HG02981 (cell line): Measurements from ENCODE around the gene CNKSR1.
A peak's percentile ranks its signal among the peaks of the same experiment; 100 is the strongest.
"Not testable (repeated sequence)": the region's sequence is repeated elsewhere in the genome, so short reads cannot be mapped to it uniquely, and the experiment has no call there.

Source experiments
- ATAC-seq: cut with Tn5 transposase; IDR thresholded peaks from one replicate; pipeline ENCODE4 v1.9.1; 2021; ENCODE audit warnings: mild to moderate bottlenecking, moderate library complexity; ENCODE audit not compliant: unreplicated experiment

The CNKSR1 gene

GRCh38 chr1:26224606-26225005 is 47.3 kb downstream of the CNKSR1 start:
- ATAC-seq, result no peak

GRCh38 chr1:26225033-26225831 is 47.9 kb downstream of the CNKSR1 start:
- ATAC-seq, result no peak

GRCh38 chr1:26230682-26231081 is 53.4 kb downstream of the CNKSR1 start:
- ATAC-seq, result not testable (repeated sequence)

GRCh38 chr1:26233903-26234643 is 56.8 kb downstream of the CNKSR1 start, which contains the start of gene CEP85:
TSS of gene CEP85 (plus strand) at chr1:26234200. CDS start at chr1:26239784, 5,584 bp downstream.
- ATAC-seq, result peak; percentile 94

GRCh38 chr1:26234644-26235370 is 57.5 kb downstream of the CNKSR1 start:
- ATAC-seq, result no peak

- ATAC-seq, result no peak
Measured at GRCh38 chr1:26237230-26237966, 60.1 kb downstream of the CNKSR1 start.
